HepG2 (cell line): ENCODE data around the gene TRIM7. TPM values are rescaled to one million over a fixed set of nuclear protein-coding genes. Genes with fewer than 3 reads are reported as not detected.

Source experiments
- CEBPB ChIP-seq: IDR thresholded peaks from 2 replicates; pipeline ENCODE4 v1.6.1; 2011; ENCODE audit warnings: low read depth, low read length, improper control_type of control experiment, borderline replicate concordance
- FOXP4 ChIP-seq: sonication (generic); formaldehyde crosslinking; IDR thresholded peaks from 2 replicates; pipeline ENCODE4 v1.4.0; 2020; ENCODE audit warnings: missing genetic modification reagents
- MEF2D ChIP-seq: sonication (generic); formaldehyde crosslinking; IDR thresholded peaks from 2 replicates; pipeline ENCODE4 v1.5.1; 2020; ENCODE audit warnings: mild to moderate bottlenecking, missing genetic modification reagents
- MLXIP ChIP-seq: sonication (generic); formaldehyde crosslinking; IDR thresholded peaks from 2 replicates; pipeline ENCODE4 v1.9.0; 2021; ENCODE audit warnings: missing genetic modification reagents, borderline replicate concordance
- PHF5A ChIP-seq: IDR thresholded peaks from one replicate; pipeline ENCODE4 v1.6.1; 2018; ENCODE audit warnings: low read depth, missing genetic modification reagents; ENCODE audit not compliant: unreplicated experiment
- RORA ChIP-seq: sonication (generic); formaldehyde crosslinking; IDR thresholded peaks from 2 replicates; pipeline ENCODE4 v1.5.0; 2020; ENCODE audit warnings: mild to moderate bottlenecking, missing genetic modification reagents, moderate library complexity
- SMAD1 ChIP-seq: sonication (generic); formaldehyde crosslinking; IDR thresholded peaks from 2 replicates; pipeline ENCODE4 v1.4.0; 2020; ENCODE audit warnings: missing genetic modification reagents, low read depth, mild to moderate bottlenecking, borderline replicate concordance
- TRIM22 ChIP-seq: fragments of 450-650 bp; IDR thresholded peaks from 2 replicates; pipeline ENCODE4 v1.6.1; 2017
- WIZ ChIP-seq: sonication (generic); formaldehyde crosslinking; IDR thresholded peaks from 2 replicates; pipeline ENCODE4 v1.5.1; 2020; ENCODE audit warnings: mild to moderate bottlenecking, missing genetic modification reagents
- ZBTB3 ChIP-seq: sonication (generic); formaldehyde crosslinking; IDR thresholded peaks from 2 replicates; pipeline ENCODE4 v1.4.0; 2020; ENCODE audit warnings: low read depth, mild to moderate bottlenecking, moderate library complexity, missing genetic modification reagents, borderline replicate concordance
- ZNF275 ChIP-seq: sonication (generic); formaldehyde crosslinking; IDR thresholded peaks from 2 replicates; pipeline ENCODE4 v1.8.0; 2022; ENCODE audit warnings: missing genetic modification reagents, mild to moderate bottlenecking, inconsistent platforms, borderline replicate concordance
- ZNF367 ChIP-seq: sonication (generic); formaldehyde crosslinking; IDR thresholded peaks from 2 replicates; pipeline ENCODE4 v1.4.0; 2020; ENCODE audit warnings: missing genetic modification reagents, borderline replicate concordance
- ZNF44 ChIP-seq: sonication (generic); formaldehyde crosslinking; IDR thresholded peaks from 2 replicates; pipeline ENCODE4 v1.5.1; 2020; ENCODE audit warnings: mild to moderate bottlenecking, missing genetic modification reagents
- ZNF460 ChIP-seq: sonication (generic); formaldehyde crosslinking; IDR thresholded peaks from 2 replicates; pipeline ENCODE4 v1.5.1; 2020; ENCODE audit warnings: missing genetic modification reagents, mild to moderate bottlenecking, borderline replicate concordance
- ZNF550 ChIP-seq: sonication (generic); formaldehyde crosslinking; IDR thresholded peaks from 2 replicates; pipeline ENCODE4 v1.4.0; 2020; ENCODE audit warnings: mild to moderate bottlenecking, missing genetic modification reagents, borderline replicate concordance
- ZNF564 ChIP-seq: sonication (generic); formaldehyde crosslinking; IDR thresholded peaks from 2 replicates; pipeline ENCODE4 v1.8.1; 2023; ENCODE audit warnings: mild to moderate bottlenecking, missing genetic modification reagents
- ZNF674 ChIP-seq: sonication (generic); formaldehyde crosslinking; IDR thresholded peaks from 2 replicates; pipeline ENCODE4 v1.5.0; 2020; ENCODE audit warnings: low read depth, mild to moderate bottlenecking, missing genetic modification reagents
- ZNF713 ChIP-seq: sonication (generic); formaldehyde crosslinking; IDR thresholded peaks from 2 replicates; pipeline ENCODE4 v1.4.0; 2020; ENCODE audit warnings: mild to moderate bottlenecking, missing genetic modification reagents
- ZNF777 ChIP-seq: sonication (generic); formaldehyde crosslinking; IDR thresholded peaks from 2 replicates; pipeline ENCODE4 v1.4.0; 2020; ENCODE audit warnings: missing genetic modification reagents
- ZSCAN12 ChIP-seq: sonication (generic); formaldehyde crosslinking; IDR thresholded peaks from 2 replicates; pipeline ENCODE4 v1.9.0; 2021; ENCODE audit warnings: mild to moderate bottlenecking, missing genetic modification reagents
- polyA plus RNA-seq, 8 experiments: library from polyadenylated mRNA; depleted of rRNA in 3 of 8; stranded (reverse) in 7 of 8; unstranded in 1 of 8; fragments of >200 nt; fragmentation: Illumina TruSeq in 4 of 8; extraction: Trizol in 4 of 8; gene quantifications; 2 replicates each; pipeline versions ENCODE4 v1.2.1 to v1.2.3, GENCODE V29; 2011 to 2016; ENCODE audit warnings: low read depth in 4 of 8, missing spikeins in 1 of 8, mixed read lengths in 1 of 8; ENCODE audit not compliant: insufficient read depth in 1 of 8
- total RNA-seq, 5 experiments: library from RNA; depleted of rRNA; stranded (reverse); fragments of >200 nt; fragmentation: Illumina TruSeq; extraction: Trizol; gene quantifications; 2 replicates each; pipeline ENCODE4 v1.2.3, GENCODE V29; 2016; ENCODE audit warnings: low read depth in 1 of 5

The TRIM7 gene
- total and polyA plus RNA-seq, 2 of the 13 experiments (the other 11 are each of a cell fraction or from before 2014, with no cell fraction given) = 0.13 TPM; not detected in 1

- TF ChIP-seq MLXIP (CRISPR knock-in tag) = no peak
- TF ChIP-seq RORA (CRISPR knock-in tag) = no peak
- no peak for TF ChIP-seq MEF2D (CRISPR knock-in tag)
- TF ChIP-seq ZBTB3 (CRISPR knock-in tag) = no peak
- TF ChIP-seq ZSCAN12 = no peak
- TF ChIP-seq ZNF550 (CRISPR knock-in tag) = no peak
- TF ChIP-seq FOXP4 = no peak; the same call in 1 of the 2 replicates
- TF ChIP-seq ZNF777 = peak; percentile 31; the same call in 1 of the 2 replicates
- no peak for TF ChIP-seq ZNF367 (CRISPR knock-in tag)
- no peak for TF ChIP-seq CEBPB
- TF ChIP-seq ZNF713 (CRISPR knock-in tag) = no peak
- no peak for TF ChIP-seq WIZ (CRISPR knock-in tag)
- TF ChIP-seq SMAD1 = 0 out of 2 replicates have a peak, but pooled peaks have one; percentile 21
- TF ChIP-seq ZNF44 = no peak; the same call in 1 of the 2 replicates
- TF ChIP-seq TRIM22 = no peak
- TF ChIP-seq ZNF460 (CRISPR knock-in tag) = no peak
- no peak for TF ChIP-seq PHF5A (CRISPR knock-in tag)
- TF ChIP-seq ZNF275 (CRISPR knock-in tag) = peak; percentile 55; the same call in 1 of the 2 replicates
- TF ChIP-seq ZNF564 (CRISPR knock-in tag) = no peak; the same call in 1 of the 2 replicates
- no peak for TF ChIP-seq ZNF674 (CRISPR knock-in tag)
Observed at GRCh38 chr5:181246276-181247049, 41.5 kb upstream of the TRIM7 start (continued).
